Liver (tissue), 2 donors: Measurements from ENCODE around the gene SLC38A10.

Experiments
- GABPA ChIP-seq, 2 donors: IDR thresholded peaks in 1 of 2; conservative IDR thresholded peaks in 1 of 2; 2 replicates each; pipeline ENCODE4 v1.6.1; 2016; ENCODE audit warnings: antibody characterized with exemption in 2 of 2, mild to moderate bottlenecking in 1 of 2, moderate library complexity in 1 of 2
- HNF4G ChIP-seq: IDR thresholded peaks from 2 replicates; pipeline ENCODE4 v1.6.1; 2016; ENCODE audit warnings: antibody characterized with exemption
- RAD21 ChIP-seq, 2 donors: IDR thresholded peaks; 2 replicates each; pipeline ENCODE4 v1.6.1; 2016; ENCODE audit warnings: antibody characterized with exemption in 2 of 2, mild to moderate bottlenecking in 2 of 2
- SP1 ChIP-seq: IDR thresholded peaks from 2 replicates; pipeline ENCODE4 v1.6.1; 2018; ENCODE audit warnings: antibody characterized with exemption, mild to moderate bottlenecking
- donor health status: healthy.

DNA sequence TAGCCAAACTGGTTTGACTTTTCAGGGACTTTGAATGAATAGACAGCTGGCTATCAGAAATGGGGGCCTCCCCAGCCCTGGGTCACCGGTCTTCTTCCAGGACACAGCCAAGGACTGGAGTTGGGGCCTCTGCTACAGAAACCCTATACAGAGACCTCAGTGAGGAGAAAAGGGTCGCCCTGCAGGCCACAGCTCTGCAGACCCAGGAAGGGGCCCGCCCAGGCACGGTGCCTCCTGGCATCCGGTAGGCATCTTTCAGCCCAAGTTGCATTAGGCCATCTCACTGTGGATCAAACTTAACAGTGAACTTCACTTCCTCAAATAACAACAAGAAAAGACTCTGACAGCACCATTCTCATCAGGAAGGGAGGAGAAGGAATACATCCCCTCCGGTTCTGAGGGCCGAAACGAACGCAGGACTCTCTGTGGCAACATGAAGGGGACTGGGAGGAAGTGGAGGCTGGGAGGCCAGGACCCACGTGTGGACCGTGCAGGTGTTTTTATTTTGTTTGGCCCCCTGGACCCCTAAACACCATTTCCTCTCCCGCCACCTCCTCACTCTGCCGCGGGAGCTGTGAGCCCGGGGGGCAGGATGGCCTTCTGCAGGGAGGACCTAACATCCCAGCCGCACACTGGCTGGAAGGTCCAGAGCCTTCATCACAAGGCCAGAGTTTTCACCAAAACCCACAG, 7.2 kb downstream of the SLC38A10 start:
- no peak for TF ChIP-seq HNF4G
- no peak for TF ChIP-seq RAD21 (IDR thresholded peaks at IDR 0.05)
- no peak for TF ChIP-seq SP1
- no peak for TF ChIP-seq GABPA (IDR thresholded peaks at IDR 0.05 in 1 of 2, conservative IDR thresholded peaks at IDR 0.05 in 1 of 2)
